Activated gamma-delta T cell treated with anti-CD3 and anti-CD28 coated beads, Interleukin-2, amount 50 U/mL, for 16 hours (primary cell): ENCODE data around the gene PIWIL4.
"Not testable (repeated sequence)": the region's sequence is repeated elsewhere in the genome, so short reads cannot be mapped to it uniquely, and the experiment has no call there.

Experiments
- DNase-seq: peaks from one replicate; pipeline ENCODE4 v3.0.0-alpha.2; 2020; ENCODE audit warnings: low read depth

Gene PIWIL4

DNA sequence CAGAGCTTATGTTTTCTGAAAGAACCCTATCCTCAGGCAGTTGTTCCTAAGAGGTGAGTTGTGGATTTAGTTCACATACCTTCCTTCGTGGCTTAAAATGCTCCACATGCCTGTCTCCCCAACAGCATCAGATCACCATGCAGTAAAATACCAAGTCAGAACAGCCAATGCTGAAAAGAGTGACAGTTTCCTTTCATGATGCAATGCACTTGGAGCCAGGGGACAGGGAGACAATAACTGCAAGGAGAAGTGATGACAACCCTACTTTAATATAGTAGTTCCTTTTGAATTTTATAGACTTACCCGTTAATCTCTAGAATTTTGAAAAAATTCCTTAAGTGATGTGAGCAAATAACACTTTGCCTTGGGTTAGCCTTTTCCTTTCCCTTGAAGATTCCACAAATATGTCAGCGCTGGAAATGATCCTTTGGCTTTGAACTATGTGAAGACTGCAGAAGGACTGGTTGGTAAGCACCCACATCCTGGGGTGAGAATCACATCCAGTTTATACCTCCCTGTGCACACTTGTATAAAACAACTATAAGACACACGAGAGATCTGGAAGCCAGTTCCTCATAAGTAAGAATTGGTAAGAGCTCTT is 71.2 kb downstream of the PIWIL4 start:
- DNase-seq = no peak

DNA sequence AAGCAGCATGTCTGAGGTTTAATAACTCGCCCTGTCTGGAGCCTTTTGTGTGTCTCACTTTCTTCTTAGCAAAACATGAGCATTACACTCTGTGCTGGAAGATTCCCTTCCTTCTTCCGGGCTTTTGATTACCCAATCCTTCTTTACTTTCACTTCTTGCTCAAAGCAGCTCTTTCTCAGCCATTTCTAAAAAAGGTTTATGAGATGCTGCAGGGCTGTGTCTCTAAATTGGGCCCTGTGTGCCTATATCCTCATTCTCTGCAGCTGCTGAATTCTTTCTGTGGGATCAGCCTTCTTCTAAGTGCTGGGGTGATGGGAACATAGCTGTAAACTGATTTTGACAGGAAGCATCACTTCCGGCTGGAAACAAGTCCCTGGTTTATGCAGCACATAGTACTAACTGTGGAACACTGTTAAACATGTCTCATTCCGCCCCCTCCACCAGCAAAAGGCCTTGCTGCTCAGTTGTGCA is 71.8 kb downstream of the PIWIL4 start:
- no peak for DNase-seq

DNA sequence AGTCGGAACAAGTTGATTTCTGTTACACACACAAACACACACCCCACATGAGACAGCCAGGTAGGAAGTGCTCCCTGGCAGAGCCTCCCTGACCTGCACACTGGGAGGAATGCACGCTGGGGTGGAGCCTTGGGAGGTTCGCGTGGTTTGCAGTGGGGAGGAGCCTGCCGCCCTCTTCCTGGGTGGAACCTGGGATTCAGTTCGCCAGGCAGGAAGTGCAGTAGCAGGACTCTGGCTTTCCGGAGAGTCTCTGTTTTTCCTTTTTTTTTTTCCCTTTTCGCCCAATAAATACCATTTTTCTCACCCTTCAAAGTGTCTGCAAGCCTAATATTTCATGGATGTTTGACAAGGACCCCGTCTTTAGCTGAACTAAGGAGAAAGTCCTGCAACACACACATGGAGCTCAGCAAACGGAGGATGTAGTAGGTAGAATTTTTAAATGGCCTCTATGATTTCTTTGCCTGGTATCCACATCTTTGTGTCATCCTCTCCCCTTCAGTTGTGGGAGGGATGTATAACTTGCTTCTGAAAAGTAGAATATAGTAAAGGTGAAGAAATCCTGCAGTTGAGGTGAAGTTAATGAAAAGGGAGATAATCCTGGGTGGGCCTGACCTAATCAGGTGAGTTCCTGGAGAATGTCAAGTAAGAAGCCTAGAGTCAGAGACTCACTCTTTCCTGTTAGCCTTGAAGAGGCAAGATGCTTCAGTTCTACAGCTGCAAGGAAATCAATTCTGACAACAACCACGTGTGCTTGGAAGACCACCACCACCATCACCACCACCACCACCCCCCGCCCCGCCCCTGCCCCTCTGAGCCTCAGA is 72.9 kb downstream of the PIWIL4 start:
- no peak for DNase-seq

DNA sequence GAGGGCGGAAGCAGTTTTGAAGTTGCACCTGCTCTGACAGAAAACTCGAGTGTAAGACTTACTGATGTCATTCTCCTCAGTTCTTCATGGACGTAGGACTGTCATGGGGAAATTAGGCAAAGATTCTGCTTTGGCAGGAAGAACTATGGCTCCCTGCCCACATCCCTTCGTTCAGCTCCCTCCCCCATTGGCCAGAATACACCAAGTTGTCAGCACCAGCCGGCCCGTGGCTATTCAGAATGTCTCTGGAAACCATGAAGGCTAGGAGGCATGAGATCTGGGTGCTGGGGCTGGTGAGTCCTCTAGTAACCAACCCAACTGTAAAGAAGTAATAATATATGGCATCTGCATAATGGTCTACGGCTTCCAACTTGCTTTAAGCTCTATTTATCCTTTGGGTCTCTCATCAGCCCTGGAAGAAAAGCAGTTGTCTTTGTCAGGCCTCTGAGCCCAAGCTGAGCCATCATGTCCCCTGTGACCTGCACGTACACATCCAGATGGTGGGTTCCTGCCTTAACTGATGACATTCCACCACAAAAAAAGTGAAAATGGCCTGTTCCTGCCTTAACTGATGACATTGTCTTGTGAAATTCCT is 74.1 kb downstream of the PIWIL4 start:
- no peak for DNase-seq

DNA sequence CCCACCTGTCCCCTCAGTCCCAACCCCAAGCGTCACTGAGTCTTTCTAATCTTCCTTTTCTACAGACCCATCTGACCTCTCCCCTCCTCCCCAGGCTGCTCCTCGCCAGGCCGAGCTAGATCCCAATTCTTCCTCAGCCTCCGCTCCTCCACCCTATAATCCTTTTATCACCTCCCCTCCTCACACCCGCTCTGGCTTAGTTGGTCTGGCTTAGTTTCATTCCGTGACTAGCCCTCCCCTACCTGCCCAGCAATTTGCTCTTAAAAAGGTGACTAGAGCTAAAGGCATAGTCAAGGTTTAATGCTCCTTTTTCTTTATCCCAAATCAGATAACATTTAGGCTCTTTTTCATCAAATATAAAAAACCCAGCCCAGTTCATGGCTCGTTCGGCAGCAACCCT is 76.0 kb downstream of the PIWIL4 start:
- not testable (repeated sequence) for DNase-seq

DNA sequence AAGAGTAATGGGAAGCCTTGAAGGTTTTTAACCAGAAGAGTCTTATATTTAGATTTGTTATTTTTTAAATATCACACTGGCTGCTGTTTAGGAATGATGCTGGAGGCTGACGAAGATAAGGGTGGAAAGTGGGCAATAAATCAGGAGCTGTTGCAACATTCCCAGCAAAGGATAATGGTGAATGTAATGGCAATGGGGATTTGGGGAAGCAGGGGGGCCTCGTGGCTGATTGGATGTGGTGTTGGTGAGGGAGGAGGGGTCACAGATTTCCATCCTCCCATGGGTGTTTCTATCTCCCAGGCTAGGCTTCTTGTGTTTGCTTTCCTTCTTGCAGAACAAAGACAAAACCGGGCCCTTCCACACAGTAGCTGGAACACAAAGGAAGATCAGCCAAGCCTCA is 80.8 kb downstream of the PIWIL4 start:
- no peak for DNase-seq

DNA sequence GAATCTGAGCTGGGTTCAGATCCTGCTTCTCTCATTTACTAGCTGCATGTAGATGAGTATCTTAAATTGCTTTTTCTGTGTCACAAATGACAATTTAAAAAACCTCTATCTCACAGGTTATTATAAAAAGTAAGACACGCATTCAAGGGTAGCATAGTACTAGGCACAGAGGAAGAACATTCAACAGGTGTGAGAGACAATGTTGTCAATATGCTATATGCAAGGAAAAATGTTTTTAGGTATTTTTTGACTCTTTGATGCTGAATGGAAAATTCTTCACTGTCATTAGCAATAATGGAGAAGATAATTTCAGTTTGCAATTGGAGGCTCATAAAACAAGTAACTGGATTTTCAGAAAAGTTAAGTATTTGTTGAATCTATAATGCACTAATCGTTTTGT is 81.6 kb downstream of the PIWIL4 start:
- DNase-seq = no peak

DNA sequence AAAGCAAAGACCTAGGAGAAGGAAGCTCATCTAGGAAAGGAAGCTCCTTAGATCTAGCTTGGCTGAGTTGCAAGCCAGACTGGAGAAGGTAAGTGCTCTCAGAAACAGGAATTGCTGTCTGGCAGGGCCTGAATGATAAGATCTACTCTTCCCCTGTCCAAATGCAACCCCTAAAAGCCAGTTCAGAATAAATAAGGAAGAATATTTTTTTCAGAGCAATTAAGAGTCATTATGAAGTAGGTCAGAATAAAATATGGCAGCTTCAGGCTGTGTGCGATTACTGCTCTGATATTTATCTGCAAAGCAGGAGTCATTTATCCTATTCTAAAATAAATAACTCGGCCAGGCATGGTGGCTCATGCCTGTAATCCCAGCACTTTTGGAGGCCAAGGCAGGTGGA is 82.1 kb downstream of the PIWIL4 start:
- no peak for DNase-seq

DNA sequence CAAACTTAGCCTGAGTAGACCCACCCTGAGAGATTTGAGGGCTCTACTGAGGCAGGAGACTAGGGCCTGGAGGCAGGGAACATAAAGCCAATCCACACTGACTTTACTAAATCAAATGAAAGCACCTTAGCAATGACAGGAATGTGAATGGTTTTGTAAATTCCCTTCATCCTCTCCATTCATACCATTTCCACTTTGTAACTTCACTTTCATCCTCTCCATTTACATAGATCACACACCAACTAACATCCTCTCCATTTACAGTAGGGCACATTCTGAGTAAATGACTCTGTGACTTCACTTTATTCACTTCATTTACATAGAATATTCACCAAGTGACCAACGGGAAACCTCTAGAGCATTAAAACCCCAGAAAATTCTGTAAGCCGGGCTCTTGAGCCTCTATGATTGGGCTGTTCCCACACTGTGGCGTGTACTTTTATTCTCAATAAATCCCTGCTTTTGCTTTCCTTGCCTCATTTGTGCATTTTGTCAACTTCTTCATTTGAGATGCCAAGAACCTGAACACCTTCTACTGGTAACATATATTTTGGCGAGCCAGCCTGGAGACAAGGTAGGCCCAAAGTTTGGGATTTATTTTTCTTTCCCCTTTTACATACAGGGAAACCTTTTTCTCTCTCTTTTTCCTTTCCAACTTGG is 82.9 kb downstream of the PIWIL4 start:
- no peak for DNase-seq

DNA sequence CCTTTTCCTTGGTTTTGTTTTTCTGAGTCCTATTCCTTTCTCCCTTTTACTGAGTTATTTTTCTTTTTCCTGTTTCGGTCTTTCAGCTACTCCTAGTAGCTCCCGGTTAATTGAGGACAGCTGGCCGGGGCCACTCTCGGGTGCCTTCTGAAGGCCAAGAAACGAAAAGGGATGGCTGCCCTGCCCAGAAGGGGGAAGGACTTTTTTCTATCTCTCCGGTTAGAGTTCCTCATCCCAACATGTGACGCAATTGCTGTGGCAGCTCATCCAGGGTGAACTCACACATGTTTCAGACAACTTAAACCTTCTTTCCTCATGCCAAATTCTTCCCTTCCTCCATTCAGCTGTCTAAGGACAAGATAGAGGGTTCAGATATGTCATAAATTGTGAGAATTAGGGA is 83.6 kb downstream of the PIWIL4 start:
- DNase-seq = no peak

DNA sequence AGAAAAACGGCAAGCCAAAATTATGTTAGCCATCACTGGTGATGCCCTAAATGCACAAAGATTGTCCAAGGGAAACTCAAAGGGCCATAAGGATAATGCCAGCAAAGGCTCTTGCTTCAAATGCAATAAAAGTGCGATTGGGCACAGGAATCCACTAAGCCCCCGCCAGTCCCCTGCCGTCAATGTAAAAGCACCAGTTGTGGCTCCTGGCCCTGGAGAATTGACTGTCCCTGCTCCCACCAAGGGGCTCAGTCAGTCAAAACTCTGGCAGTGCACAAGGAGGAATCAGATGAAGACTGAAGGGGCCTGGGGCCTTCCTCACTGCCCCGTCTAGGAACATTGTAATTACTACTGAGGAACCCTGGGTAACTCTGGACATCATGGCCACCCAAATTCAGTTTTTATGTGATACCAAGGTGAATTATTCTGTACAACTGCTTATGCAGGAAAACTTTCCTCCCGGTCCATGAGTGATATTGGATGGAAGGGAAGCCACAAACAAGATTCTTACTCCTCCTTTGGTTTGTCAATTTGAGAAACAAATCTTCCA is 85.6 kb downstream of the PIWIL4 start:
- no peak for DNase-seq

DNA sequence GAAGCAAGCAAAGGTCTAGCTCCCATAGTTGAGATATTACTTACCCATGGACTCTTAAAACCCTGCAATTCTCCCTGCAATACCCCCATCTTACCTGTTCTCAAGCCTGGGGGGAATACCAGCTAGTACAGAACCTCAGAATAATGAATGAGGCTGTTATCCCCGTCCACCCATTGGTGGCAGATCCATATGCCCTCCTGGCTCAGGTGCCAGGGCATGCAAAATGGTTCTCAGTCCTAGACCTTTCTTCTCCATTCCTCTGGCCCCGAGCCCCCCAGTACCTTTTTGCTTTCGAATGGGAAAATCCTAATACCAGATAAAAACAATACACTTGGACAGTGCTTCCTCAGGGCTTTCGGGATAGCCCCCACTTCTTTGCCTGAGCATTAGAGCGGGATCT is 86.4 kb downstream of the PIWIL4 start:
- no peak for DNase-seq

DNA sequence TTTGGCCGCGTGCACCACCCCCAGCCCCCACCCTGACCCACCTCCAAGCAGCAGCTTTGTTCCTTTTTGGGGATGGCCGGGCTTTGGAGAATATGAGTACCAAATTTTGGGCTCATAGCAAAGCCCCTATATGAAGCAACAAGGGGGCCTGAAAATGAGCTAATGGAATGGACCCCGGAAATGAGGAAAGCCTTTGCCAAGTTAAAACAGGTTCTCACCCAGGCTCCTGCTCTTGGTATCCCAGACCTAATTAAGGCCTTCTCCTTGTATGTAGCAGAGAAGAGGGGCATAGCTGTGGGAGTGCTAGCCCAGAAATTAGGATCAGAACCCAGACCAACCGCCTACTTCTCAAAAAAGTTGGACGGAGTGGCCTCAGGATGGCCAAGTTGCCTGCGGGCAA is 87.0 kb downstream of the PIWIL4 start:
- no peak for DNase-seq

DNA sequence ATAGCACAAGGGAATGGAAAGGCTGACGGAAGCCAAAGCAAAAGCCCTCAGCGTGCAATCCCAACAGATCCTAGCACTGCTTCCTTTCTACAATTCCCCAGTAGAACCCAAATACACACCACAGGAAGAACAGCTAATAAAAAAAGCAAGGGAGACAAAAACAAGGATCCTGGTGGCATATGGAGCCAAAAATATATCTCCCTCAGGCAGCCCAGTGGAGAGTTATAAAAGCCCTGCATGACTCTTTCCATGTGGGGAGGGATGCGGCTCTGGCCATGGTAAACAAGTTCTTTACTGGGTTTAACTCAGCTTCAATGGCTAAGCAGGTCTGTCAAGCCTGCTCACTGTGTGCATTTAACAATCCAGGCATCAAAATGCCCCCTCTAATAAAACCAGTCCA is 88.1 kb downstream of the PIWIL4 start:
- no peak for DNase-seq

DNA sequence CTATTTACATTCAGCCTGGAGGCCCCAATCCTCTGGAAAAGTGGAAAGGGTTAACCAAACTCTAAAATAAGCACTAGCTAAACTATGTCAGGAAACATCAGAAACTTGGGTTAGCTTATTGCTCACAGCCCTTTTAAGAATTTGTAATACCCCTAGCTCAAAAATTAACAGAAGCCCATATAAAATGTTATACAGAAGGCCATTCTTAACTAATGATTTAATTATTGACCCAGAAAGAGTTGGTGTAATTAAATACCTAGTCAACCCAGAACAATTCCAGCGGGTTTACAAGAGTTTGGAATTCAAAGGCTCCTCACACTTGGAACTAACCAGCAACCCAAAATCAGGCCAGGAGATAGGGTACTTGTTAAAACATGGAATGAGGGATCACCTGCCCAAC is 88.8 kb downstream of the PIWIL4 start:
- DNase-seq = no peak

DNA sequence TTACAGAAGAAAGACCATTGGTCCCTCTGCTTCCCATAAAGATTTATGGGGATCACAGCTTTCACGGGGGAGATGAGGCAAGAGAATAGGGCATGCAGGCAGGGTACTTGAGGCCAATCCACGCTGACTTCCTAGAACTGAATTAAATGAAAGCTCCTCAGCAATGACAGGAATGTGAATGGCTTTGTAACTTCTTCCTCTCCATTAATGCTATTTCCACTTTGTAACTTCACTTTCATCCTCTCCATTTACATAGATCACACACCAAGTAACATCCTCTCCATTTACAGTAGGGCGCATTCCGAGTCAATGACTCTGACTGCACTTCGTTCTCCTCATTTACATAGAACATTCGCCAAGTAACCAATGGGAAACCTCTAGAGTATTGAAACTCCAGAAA is 89.8 kb downstream of the PIWIL4 start:
- DNase-seq = no peak

DNA sequence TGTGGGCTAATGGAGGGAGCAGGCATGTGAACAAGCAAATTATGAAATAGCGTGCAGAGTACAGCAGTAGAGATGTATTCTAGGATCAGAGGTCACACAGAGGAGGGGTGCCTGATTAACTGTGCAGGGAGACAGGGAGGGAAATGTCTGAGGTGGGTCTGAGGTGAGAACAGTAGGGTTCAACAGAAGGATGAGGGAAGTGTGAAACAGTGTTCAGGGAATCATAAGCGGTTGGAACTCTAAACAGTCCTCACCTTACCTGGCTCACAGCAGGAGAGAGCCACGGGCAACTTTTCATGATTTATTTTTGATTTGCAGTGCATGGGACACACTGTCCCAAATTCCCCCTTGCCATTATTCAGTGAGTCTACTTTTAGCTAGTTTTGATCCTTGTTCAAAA is 90.5 kb downstream of the PIWIL4 start:
- DNase-seq = no peak

DNA sequence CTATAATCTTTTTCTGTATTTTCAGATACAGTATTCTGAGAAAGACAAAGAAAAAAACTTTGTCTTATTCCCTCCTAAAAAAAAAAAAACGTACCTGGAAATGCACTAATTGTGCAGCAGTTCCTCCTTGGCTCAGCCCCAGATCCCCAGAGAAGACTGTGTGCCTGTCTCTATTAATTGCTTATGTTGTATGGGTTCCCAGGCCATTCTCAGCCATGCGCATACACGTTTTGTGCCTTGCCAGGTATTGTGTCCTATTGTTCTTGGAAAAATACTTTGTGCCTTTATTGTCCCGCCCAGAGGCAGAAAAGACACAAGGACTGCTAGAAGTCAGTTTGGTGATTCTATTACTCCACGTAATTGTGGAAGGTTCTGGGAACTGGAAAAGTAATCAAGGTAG is 91.2 kb downstream of the PIWIL4 start:
- no peak for DNase-seq

DNA sequence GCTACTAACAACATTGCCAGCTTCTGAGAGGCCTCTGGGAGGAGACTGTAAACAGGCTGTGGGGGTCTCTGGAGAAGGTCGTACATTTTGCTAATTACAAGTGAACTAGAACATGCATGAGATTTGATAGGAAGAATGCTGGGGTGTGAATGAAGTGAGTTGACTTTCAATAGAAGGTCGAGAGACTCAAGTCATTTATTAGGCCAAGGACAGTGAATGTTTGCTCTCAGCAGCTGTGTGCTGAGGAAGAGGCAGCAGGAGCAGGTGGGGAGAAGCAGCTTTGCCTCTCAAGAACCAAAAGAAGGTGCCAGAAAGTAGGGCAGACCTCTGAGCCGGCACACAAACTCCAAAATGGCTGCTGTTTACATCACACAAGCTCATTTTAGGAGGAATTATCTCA is 91.7 kb downstream of the PIWIL4 start:
- DNase-seq = no peak

DNA sequence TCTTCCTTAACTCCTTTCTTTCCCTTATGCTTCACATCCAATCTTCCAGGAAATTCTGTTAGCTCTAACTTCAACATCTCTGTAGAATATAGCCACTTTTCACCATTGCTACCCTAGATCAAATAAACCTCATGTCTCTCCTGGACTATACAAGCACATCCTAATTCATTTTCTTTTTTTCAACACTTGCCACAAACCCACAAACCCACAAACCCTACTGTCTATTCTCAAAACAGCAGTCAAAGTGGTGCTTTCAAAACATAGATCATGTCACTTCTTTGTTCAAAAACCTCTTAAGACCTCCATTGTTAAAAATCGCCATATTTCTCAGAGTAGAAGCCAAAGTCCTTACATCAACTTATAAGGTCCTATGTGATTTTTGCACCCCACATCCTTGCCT is 94.3 kb downstream of the PIWIL4 start:
- no peak for DNase-seq

DNA sequence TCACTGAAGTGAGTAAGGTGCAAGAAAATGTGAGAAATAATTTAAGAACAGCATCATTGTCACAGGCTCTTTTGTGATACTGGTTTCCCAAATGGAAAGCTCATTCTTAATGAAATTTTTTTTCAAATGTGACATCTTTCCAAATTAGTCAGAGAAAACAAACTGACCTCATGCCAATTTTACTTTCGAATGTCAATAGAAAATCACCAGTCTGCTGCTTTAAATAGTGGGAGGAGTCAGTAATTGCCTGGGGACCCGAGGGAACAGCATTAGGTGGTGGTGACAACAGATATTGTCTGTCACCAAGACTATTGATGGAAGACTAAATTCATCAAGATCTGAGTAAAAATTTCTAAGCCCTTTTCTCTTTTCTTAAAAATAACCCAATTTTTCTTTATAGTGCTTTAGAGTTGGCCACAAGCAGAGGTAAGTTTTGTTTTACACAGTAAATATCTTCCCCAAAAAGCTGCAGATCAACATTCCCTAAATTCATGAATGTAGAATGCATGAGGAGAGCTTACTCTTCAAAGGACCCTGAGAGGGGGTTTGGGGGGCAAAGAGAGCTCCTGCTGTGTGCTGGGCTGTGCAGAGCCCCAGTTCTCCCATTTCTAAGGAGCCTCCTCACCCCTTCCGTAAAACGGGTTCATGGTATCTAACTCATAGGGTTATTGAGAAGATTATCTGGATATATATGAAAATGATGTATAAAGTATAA is 95.1 kb downstream of the PIWIL4 start:
- DNase-seq = no peak

DNA sequence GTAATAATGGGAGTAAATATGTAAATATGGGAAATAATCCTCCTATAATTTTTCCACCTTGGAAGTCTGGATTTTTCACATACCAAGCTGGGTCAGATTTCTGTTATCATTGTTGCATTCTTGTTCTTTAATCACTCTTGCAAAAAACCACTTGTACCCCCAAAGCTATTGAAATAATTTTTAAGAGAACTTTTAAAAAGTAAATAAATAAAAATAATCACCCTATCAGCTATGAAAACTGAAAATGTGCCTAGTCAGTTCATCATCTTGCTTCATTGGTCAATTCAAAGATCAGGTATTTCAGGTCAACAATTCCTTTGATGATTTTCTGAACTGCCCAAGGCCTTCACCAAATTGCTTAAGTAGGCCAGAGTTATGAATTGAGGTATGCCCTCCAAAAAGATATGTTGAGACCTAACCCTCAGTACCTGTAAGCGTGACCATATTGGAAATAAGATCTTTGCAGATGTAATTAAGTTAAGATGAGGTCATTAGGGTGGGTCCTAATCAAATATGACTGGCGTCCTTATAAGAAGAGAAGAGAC is 95.8 kb downstream of the PIWIL4 start:
- DNase-seq = no peak
